Muscle layer of duodenum (tissue), 2 donors: ENCODE data around the gene ERN1.

Source experiments
- H3K27ac ChIP-seq: one replicate; pipeline ENCODE4 v1.7.0; 2013; ENCODE audit warnings: mild to moderate bottlenecking, low read length
- H3K27me3 ChIP-seq: one replicate; pipeline ENCODE4 v1.7.0; 2013; ENCODE audit warnings: low read depth, mild to moderate bottlenecking, control low read depth, low read length
- H3K36me3 ChIP-seq, 2 donors: one replicate each; pipeline ENCODE4 v1.7.0; 2013; ENCODE audit warnings: low read length in 2 of 2, control low read depth in 1 of 2, mild to moderate bottlenecking in 1 of 2; ENCODE audit not compliant: insufficient read depth in 2 of 2, control insufficient read depth in 1 of 2
- H3K4me1 ChIP-seq, 2 donors: one replicate each; pipeline ENCODE4 v1.7.0; 2013; ENCODE audit warnings: low read length in 2 of 2, mild to moderate bottlenecking in 2 of 2, control low read depth in 1 of 2, moderate library complexity in 1 of 2; ENCODE audit not compliant: insufficient read depth in 2 of 2, control insufficient read depth in 1 of 2
- H3K4me3 ChIP-seq, 2 donors: one replicate each; pipeline ENCODE4 v1.7.0; 2013; ENCODE audit warnings: low read length in 2 of 2, low read depth in 1 of 2, mild to moderate bottlenecking in 1 of 2
- H3K9me3 ChIP-seq, 2 donors: one replicate each; pipeline ENCODE4 v1.7.0; 2013; ENCODE audit warnings: low read length in 2 of 2, control low read depth in 1 of 2, mild to moderate bottlenecking in 1 of 2; ENCODE audit not compliant: control insufficient read depth in 1 of 2
- donor health status: healthy.

Gene ERN1

DNA sequence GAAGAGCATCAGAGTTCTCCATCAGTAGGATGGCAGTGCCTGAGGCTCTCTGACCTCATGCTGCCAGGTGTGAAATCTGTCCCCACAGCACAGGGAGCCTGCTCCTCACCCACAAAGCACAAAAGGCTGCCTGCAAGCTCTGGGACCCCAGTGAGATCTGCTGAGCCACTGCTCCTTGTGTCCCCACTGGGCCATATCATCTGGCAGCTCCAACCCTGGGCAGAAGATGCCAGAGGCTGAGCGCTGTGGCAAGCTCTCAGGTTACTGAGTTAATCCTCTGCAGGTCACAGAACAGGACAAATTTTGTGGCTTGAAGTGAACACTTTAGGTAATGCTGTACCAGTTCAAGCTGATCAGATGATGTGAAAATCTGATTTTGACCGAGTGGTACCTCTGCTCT, 26.7 kb upstream of the ERN1 start:
- peak overlapping the region; percentile 1 for H3K27ac ChIP-seq
- H3K4me3 ChIP-seq, result no peak overlapping the region
- no peaks in the 10 kb centered on the region for H3K27me3 ChIP-seq
- no peaks in the 10 kb centered on the region for H3K9me3 ChIP-seq
- H3K36me3 ChIP-seq, result peaks cover 14 to 15% of the 10 kb centered on the region in 2 donors
- H3K4me1 ChIP-seq, result peaks cover 0 to 9% of the 10 kb centered on the region in 2 donors

DNA sequence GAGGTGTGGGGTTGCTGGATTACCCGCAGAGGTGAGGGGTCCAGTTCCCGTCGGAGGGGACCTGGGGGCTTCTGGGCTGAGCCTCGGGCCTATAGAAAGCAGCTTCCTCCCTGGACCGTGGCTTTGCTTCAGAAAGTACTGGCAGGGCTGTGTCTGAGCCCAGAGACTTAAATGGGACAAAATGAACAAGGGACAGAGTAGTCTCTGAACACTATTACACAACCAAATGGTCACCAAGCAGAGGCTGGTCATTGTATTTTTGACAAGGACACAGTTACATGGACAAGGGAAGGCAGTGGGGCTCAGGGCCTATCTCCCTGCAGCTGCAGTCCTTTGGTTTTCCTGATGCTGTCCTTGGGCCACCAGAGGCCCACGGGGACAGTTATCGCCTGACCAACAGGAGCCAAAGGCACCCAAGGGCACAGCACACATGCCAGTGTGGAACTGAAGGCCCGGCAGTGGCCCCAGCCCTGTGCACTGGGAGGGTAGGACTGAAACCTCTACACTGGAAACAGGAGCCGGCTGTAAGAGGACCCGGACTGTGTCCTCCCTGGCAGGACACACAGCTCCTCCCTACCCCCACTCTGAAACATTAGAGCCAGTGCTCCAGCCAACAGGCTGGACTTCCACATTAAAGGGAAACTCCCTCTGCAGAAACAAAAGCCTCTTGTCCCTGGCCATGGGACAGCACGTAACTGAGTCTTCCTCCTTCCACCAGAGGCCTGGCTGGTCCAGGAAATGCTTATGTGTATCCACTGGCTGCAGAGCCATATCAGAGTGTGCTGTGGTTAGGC, 26.0 kb upstream of the ERN1 start:
- H3K27ac ChIP-seq, result no peak overlapping the region
- H3K27me3 ChIP-seq, result no peaks in the 10 kb centered on the region
- H3K36me3 ChIP-seq, result peaks cover 15 to 16% of the 10 kb centered on the region in 2 donors
- peaks cover 0 to 9% of the 10 kb centered on the region in 2 donors for H3K4me1 ChIP-seq
- no peaks in the 10 kb centered on the region for H3K9me3 ChIP-seq
- no peak overlapping the region for H3K4me3 ChIP-seq

DNA sequence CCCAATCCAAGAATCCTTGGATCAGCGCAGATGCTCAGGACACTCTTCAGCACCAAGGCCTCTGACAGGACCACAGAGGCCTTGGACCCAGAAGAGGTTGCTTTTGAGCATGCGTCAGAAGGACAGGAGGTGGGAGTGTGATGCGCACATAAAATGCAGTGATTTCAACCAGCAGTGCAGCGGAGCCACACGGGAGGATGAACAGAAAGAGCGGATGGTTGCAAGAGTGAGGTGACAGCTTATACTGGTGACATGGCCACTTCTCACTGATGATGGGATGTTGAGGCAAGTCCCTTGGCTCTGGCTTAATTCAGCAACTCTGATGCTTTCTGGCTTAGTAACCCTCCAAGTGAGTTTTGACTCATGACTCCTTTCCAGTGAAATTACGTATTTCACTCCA, 25.2 kb upstream of the ERN1 start:
- no peak overlapping the region for H3K27ac ChIP-seq

DNA sequence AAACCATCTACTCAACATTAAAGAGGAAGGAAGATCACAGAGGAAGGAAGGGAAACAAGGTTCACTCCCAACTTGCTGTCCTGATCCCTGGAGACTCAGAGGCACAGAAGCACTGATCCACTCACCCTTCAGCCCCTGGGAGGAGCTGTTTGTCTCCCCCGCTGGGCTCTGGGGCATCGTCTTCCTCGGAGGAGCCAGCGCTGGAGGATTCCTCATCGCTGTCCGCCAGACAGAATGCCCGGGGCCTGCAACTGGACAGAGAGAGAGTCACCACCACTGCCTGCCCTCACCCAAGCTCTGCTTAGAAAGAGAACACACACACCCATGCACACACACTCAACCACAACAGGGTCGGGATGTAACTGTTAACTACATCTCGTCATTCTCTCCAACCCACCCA, 24.8 kb upstream of the ERN1 start:
- peaks cover 18 to 22% of the 10 kb centered on the region in 2 donors for H3K36me3 ChIP-seq
- H3K4me3 ChIP-seq, result no peak overlapping the region
- H3K4me1 ChIP-seq, result peaks cover 0 to 9% of the 10 kb centered on the region in 2 donors
- no peaks in the 10 kb centered on the region for H3K27me3 ChIP-seq
- H3K27ac ChIP-seq, result no peak overlapping the region
- no peaks in the 10 kb centered on the region for H3K9me3 ChIP-seq

More for the DNA sequence above, 25.2 kb upstream of the ERN1 start:
- Histone ChIP-seq H3K4me1 (peaks cover 0 to 9% of the 10 kb centered on the region in 2 donors), H3K36me3 (peaks cover 16 to 20% of the 10 kb centered on the region in 2 donors), H3K9me3 (no peaks in the 10 kb centered on the region), H3K4me3 (no peak overlapping the region), H3K27me3 (no peaks in the 10 kb centered on the region)

DNA sequence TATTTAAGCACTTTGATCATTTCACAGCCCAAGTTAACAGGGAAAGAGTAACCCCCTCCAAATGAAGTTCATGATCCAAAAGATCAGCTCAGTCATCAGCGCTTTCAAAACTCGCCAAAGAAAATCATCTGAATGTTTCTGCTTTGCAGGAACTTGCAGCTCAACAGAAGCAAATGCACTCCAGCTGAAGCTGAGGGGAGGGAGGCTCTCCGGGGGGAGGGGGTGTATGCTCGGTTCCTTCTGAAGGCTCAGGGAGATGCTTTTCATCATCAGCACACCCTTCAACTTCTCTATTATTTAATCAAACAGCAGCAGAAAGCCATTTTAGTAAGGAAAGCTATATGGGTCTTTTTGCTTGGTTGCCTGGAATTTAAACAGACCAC, 24.4 kb upstream of the ERN1 start:
- no peak overlapping the region for H3K4me3 ChIP-seq
- H3K27me3 ChIP-seq, result no peaks in the 10 kb centered on the region
- H3K9me3 ChIP-seq, result no peaks in the 10 kb centered on the region
- peaks cover 18 to 22% of the 10 kb centered on the region in 2 donors for H3K36me3 ChIP-seq
- no peak overlapping the region for H3K27ac ChIP-seq
- H3K4me1 ChIP-seq, result peaks cover 0 to 9% of the 10 kb centered on the region in 2 donors

DNA sequence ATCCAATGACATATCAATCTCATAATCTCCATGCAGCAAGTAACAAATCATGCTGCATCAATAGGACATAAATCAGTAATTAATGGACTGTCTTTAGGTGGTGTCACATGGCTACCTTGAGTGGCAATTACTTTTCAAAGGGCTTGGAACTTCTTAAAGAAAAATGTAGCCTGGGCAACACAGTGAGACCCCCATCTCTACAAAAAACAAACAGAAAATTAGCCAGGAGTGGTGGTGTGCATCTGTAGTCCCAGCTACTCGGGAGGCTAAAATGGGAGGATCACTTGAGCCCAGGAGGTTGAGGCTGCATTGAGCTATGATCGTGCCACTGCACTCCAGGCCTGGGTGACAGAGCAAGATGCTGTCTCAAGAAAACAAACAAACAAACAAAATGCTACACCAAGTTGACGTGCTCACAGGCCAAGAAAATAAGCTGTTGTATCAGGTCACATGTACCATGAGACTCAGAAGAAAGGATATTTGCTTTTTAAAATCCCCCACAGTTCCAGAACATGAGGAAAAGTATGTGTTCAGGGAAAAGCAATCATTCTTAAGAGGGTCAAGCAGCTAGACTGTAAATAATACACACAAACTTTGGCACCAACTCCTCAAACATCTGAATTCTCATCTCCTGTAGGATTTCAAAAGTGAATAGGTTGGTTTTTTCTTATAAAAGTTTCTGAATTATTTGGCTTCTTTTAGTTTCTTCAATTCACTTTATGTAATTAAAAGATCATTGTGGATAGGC, 23.8 kb upstream of the ERN1 start:
- no peaks in the 10 kb centered on the region for H3K27me3 ChIP-seq
- no peaks in the 10 kb centered on the region for H3K9me3 ChIP-seq
- no peak overlapping the region for H3K4me3 ChIP-seq
- H3K27ac ChIP-seq, result no peak overlapping the region
- H3K36me3 ChIP-seq, result peaks cover 18 to 24% of the 10 kb centered on the region in 2 donors
- peaks cover 0 to 9% of the 10 kb centered on the region in 2 donors for H3K4me1 ChIP-seq

DNA sequence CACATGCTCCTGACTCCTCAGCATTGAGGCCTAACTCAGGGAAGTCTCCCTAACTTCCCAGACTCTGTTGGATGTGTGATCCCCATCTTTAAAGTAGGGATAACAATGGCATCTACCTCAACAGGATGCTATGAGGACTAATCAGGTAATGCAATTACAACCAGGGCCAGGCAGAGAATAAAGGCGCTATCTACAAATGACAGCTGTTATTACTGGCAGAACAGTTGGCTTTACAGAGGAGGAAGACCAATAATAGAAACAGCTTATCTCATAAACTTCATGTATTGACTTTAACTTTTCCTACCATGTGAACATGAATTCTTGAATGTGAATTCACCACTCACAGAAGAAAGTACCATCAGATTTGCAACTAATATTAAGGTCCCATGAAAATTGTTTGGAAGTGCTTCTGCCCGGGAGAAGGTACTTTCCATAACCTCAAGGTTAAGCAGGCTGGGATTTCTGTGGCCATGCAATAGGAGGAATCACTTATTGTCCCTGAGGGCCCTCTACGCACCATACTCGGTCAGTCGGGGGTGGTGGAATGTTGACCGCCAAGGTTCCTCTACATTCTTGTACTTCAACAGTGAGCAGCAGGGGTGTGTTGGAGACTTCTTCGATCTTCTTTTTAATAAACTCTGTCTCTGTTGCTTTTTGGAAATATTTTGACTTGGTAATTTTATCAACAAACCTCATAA, 22.6 kb upstream of the ERN1 start:
- no peak overlapping the region for H3K4me3 ChIP-seq
- no peaks in the 10 kb centered on the region for H3K27me3 ChIP-seq
- H3K4me1 ChIP-seq, result peaks cover 6 to 9% of the 10 kb centered on the region in 2 donors
- no peaks in the 10 kb centered on the region for H3K9me3 ChIP-seq
- H3K27ac ChIP-seq, result no peak overlapping the region
- peaks cover 18 to 31% of the 10 kb centered on the region in 2 donors for H3K36me3 ChIP-seq

DNA sequence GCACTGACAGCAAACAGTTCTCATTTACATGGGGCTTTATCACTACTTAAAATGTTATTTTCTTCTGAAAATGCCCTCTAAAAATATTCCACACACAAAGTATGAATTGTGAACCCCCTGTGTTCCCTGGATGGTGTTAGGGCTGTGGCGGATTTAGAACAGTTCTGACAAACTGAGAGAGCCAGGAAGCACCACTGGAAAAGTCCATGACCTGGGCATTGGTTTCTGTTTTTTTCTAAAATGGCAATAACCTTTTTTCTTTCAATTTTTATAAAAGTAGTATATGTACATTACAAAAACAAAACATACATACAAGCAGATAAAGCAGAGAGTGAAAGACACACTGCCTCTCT, 21.0 kb upstream of the ERN1 start:
- no peaks in the 10 kb centered on the region for H3K9me3 ChIP-seq
- peaks cover 18 to 34% of the 10 kb centered on the region in 2 donors for H3K36me3 ChIP-seq
- H3K4me1 ChIP-seq, result peaks cover 13 to 15% of the 10 kb centered on the region in 2 donors
- no peak overlapping the region for H3K4me3 ChIP-seq
- no peaks in the 10 kb centered on the region for H3K27me3 ChIP-seq
- H3K27ac ChIP-seq, result no peak overlapping the region

DNA sequence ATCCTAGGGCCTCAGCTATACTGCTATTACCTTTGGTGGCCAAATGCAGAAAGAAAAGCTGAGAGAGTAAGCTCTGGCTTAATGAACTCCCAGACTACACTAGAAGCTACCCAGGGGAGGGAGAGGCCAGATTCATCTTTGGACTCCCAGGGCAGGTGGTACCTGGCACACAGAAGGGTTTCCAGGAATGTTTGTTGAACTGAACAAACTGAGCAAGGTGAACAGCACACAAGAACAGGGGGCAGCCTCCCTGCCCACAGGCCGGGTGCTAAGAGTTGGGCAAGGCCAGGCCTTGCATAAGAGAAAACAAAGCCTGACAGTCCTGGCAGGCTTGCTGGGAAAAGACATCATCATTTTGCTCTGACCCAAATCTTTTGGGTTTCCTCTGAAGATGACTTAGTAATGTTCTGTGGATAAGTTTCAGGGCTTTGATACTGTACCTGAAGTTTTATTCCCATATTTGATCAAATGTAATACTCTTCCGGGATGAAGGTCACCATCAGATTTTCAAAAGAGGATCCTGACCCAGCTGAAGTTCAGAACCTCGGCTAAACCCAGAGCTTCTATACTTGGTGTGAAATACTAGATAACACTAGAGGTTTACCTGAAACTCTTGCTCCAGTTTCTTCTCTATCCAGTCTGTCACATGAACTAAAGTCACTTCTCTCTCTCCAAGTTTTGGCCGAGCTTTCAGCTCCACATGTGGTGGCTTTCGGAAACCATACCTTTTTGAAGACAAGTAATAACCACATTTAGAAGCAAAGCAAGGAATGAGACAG, 20.5 kb upstream of the ERN1 start:
- no peak overlapping the region for H3K27ac ChIP-seq
- H3K4me1 ChIP-seq, result peaks cover 11 to 15% of the 10 kb centered on the region in 2 donors
- H3K9me3 ChIP-seq, result no peaks in the 10 kb centered on the region
- H3K36me3 ChIP-seq, result peaks cover 18 to 36% of the 10 kb centered on the region in 2 donors
- H3K27me3 ChIP-seq, result no peaks in the 10 kb centered on the region
- no peak overlapping the region for H3K4me3 ChIP-seq

DNA sequence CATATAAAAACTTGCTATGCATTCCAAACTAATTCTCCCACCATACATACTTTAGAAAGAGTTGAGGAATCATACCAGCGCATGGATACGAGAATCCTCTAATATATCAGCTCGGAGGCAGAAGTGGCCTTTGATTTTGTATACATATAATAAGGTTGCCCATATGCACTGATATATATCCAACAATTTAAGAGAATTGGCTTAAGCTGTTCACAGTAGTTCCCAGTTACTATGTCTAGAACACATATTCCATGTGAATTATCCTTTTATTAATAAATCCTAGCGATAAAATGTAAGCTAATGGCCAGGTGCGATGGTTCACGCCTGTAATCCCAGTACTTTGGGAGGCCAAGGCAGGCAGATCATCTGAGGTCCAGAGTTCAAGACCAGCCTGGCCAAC, 19.3 kb upstream of the ERN1 start:
- Histone ChIP-seq H3K4me3 (no peak overlapping the region), H3K36me3 (peaks cover 18 to 36% of the 10 kb centered on the region in 2 donors), H3K4me1 (peaks cover 11 to 15% of the 10 kb centered on the region in 2 donors), H3K27me3 (no peaks in the 10 kb centered on the region), H3K27ac (no peak overlapping the region), H3K9me3 (no peaks in the 10 kb centered on the region)
